ENCODE results near the gene PTDSS2.

Gene PTDSS2

DNA sequence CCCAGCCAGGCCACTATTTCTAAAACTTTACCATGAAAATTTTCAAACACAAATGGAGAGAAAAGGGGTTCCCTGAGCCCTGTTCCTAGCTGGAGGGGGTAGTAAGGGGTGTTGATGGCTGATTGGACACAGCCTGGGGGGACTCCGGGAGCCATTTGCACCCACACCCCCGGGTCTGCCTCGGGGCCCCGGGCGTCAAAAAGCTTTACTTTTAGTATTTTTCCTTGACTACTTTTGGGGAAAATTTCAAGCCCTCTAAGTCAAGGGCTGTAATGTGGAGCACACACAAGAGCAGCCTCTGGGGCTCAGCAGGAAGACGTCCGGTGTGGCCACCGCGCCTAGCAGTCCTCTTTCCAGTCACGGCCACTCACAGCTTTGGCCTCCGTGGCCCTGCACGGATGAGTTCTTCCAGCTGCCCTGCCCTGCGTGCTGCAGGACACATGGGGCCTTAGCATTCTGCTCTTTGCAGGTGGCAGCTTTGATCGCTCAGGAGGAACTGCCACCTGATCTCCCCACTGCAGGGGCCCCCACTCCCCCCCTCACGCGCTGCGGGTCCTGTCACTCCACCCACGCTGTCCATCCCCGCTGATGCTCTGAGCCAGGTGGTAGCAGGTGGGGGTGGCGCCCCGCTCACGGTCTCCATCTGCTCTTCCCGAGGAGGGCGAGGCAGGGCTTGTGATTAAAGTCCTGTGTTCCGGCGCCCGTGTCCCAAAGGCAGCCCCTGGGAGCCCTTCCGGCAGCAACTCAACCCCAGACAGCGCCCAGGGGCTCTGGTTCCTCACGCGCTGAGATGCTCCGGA, 42.5 kb downstream of the PTDSS2 start:
- H3K4me3 ChIP-seq (ENCODE audit: low read length): no peak overlapping the region
- no peaks in the 10 kb centered on the region for H4K20me1 ChIP-seq (ENCODE audit: control insufficient read depth, insufficient read depth, low read depth, low read length)
- no peaks in the 10 kb centered on the region for H3K27me3 ChIP-seq (ENCODE audit: control insufficient read depth, low read length)
- no peaks in the 10 kb centered on the region for H3K9me2 ChIP-seq (replicated peaks; ENCODE audit: control insufficient read depth, low read length)
- H3K79me2 ChIP-seq (ENCODE audit: control insufficient read depth, low read length): no peaks in the 10 kb centered on the region
- TF ChIP-seq, protein P1, sequence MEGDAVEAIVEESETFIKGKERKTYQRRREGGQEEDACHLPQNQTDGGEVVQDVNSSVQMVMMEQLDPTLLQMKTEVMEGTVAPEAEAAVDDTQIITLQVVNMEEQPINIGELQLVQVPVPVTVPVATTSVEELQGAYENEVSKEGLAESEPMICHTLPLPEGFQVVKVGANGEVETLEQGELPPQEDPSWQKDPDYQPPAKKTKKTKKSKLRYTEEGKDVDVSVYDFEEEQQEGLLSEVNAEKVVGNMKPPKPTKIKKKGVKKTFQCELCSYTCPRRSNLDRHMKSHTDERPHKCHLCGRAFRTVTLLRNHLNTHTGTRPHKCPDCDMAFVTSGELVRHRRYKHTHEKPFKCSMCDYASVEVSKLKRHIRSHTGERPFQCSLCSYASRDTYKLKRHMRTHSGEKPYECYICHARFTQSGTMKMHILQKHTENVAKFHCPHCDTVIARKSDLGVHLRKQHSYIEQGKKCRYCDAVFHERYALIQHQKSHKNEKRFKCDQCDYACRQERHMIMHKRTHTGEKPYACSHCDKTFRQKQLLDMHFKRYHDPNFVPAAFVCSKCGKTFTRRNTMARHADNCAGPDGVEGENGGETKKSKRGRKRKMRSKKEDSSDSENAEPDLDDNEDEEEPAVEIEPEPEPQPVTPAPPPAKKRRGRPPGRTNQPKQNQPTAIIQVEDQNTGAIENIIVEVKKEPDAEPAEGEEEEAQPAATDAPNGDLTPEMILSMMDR (IDR thresholded peaks at IDR 0.05; ENCODE audit: low read depth, low read length, poor library complexity, severe bottlenecking): no peak
- no peak for TF ChIP-seq EZH2phosphoT487 (IDR thresholded peaks at IDR 0.05; ENCODE audit: borderline replicate concordance, low read length)
- no peaks in the 10 kb centered on the region for H3F3A ChIP-seq (ENCODE audit: control insufficient read depth, insufficient read depth)
- H3K36me3 ChIP-seq (ENCODE audit: control insufficient read depth, low read length): peaks cover 21% of the 10 kb centered on the region
- no peak overlapping the region for H3K27ac ChIP-seq (ENCODE audit: low read depth, low read length)
- H3K9me3 ChIP-seq (ENCODE audit: control insufficient read depth, insufficient read depth, low read length): no peaks in the 10 kb centered on the region
- H3K4me2 ChIP-seq (ENCODE audit: low read length): no peak overlapping the region
- peaks cover 7% of the 10 kb centered on the region for H3K4me1 ChIP-seq (ENCODE audit: control insufficient read depth, low read length)

GRCh38 chr11:494761-495536, 44.9 kb downstream of the PTDSS2 start:
- no peaks in the 10 kb centered on the region for H4K20me1 ChIP-seq (ENCODE audit: control insufficient read depth, insufficient read depth, low read depth, low read length)
- peaks cover 7% of the 10 kb centered on the region for H3K4me1 ChIP-seq (ENCODE audit: control insufficient read depth, low read length)
- H3K4me3 ChIP-seq (ENCODE audit: low read length): no peak overlapping the region
- H3K4me2 ChIP-seq (ENCODE audit: low read length): no peak overlapping the region
- no peaks in the 10 kb centered on the region for H3K9me2 ChIP-seq (replicated peaks; ENCODE audit: control insufficient read depth, low read length)
- peaks cover 43% of the 10 kb centered on the region for H3K36me3 ChIP-seq (ENCODE audit: control insufficient read depth, low read length)
- no peaks in the 10 kb centered on the region for H3K27me3 ChIP-seq (ENCODE audit: control insufficient read depth, low read length)
- no peaks in the 10 kb centered on the region for H3K79me2 ChIP-seq (ENCODE audit: control insufficient read depth, low read length)
- H3F3A ChIP-seq (ENCODE audit: control insufficient read depth, insufficient read depth): no peaks in the 10 kb centered on the region
- no peaks in the 10 kb centered on the region for H3K9me3 ChIP-seq (ENCODE audit: control insufficient read depth, insufficient read depth, low read length)
- H3K27ac ChIP-seq (ENCODE audit: low read depth, low read length): no peak overlapping the region
- TF ChIP-seq EZH2phosphoT487 (IDR thresholded peaks at IDR 0.05; ENCODE audit: borderline replicate concordance, low read length): no peak
- TF ChIP-seq, protein P1 (IDR thresholded peaks at IDR 0.05; ENCODE audit: low read depth, low read length, poor library complexity, severe bottlenecking): no peak

DNA sequence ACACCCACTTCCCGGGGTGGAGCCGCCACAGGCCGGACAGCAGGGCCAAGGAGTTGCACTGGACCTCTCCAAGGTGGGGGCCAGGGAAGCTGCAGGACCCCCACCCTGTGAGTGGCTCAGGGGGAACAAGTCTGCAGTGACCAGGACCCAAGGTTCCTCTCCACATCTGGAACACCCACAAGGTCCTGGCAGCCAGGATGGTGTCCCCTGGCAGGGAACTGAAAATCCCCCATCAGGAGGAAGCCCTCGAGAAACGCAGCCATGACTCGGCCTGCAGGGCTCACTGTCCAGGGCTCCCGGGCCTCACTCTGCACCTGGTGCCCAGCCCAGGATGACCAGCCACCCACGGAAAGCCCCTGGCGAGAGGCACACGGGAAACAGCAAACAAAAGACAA, 45.5 kb downstream of the PTDSS2 start:
- no peaks in the 10 kb centered on the region for H3K79me2 ChIP-seq (ENCODE audit: control insufficient read depth, low read length)
- peaks cover 7% of the 10 kb centered on the region for H3K4me1 ChIP-seq (ENCODE audit: control insufficient read depth, low read length)
- H3K27me3 ChIP-seq (ENCODE audit: control insufficient read depth, low read length): no peaks in the 10 kb centered on the region
- H3K9me3 ChIP-seq (ENCODE audit: control insufficient read depth, insufficient read depth, low read length): no peaks in the 10 kb centered on the region
- no peak overlapping the region for H3K27ac ChIP-seq (ENCODE audit: low read depth, low read length)
- TF ChIP-seq EZH2phosphoT487 (IDR thresholded peaks at IDR 0.05; ENCODE audit: borderline replicate concordance, low read length): no peak
- TF ChIP-seq, protein P1 (IDR thresholded peaks at IDR 0.05; ENCODE audit: low read depth, low read length, poor library complexity, severe bottlenecking): no peak
- no peak overlapping the region for H3K4me2 ChIP-seq (ENCODE audit: low read length)
- H3K9me2 ChIP-seq (replicated peaks; ENCODE audit: control insufficient read depth, low read length): no peaks in the 10 kb centered on the region
- no peaks in the 10 kb centered on the region for H3F3A ChIP-seq (ENCODE audit: control insufficient read depth, insufficient read depth)
- no peak overlapping the region for H3K4me3 ChIP-seq (ENCODE audit: low read length)
- H3K36me3 ChIP-seq (ENCODE audit: control insufficient read depth, low read length): peaks cover 49% of the 10 kb centered on the region
- H4K20me1 ChIP-seq (ENCODE audit: control insufficient read depth, insufficient read depth, low read depth, low read length): no peaks in the 10 kb centered on the region

All from DOHH2 (cell line).